Mesenchymal stem cell (in vitro differentiated cells and primary cell): ENCODE measurements around the gene GPN3.
"Not testable (repeated sequence)": the region's sequence is repeated elsewhere in the genome, so short reads cannot be mapped to it uniquely, and the experiment has no call there.

Source experiments
- DNase-seq: peaks from one replicate; pipeline ENCODE4 v3.0.0-alpha.2; 2013
- H2AFZ ChIP-seq: one replicate; pipeline ENCODE4 v1.6.1; 2013; ENCODE audit warnings: low read depth, mild to moderate bottlenecking, control low read depth, inconsistent platforms, low read length, moderate library complexity
- H2AK5ac ChIP-seq: 2 replicates; pipeline ENCODE4 v1.6.1; 2013; ENCODE audit warnings: low read length, moderate library complexity, mild to moderate bottlenecking, inconsistent platforms; ENCODE audit not compliant: severe bottlenecking
- H2BK120ac ChIP-seq: one replicate; pipeline ENCODE4 v1.6.1; 2013; ENCODE audit warnings: low read depth, mild to moderate bottlenecking, inconsistent platforms, low read length, moderate library complexity
- H2BK12ac ChIP-seq, 2 experiments: one replicate each; pipeline ENCODE4 v1.6.1; 2013; ENCODE audit warnings: inconsistent platforms in 2 of 2, low read length in 2 of 2, mild to moderate bottlenecking in 2 of 2, moderate library complexity in 2 of 2, control low read depth in 1 of 2
- H2BK15ac ChIP-seq: one replicate; pipeline ENCODE4 v1.6.1; 2013; ENCODE audit warnings: mild to moderate bottlenecking, low read depth, inconsistent platforms; ENCODE audit not compliant: poor library complexity, severe bottlenecking
- H2BK5ac ChIP-seq: 2 replicates; pipeline ENCODE4 v1.6.1; 2013; ENCODE audit warnings: low read depth, mild to moderate bottlenecking, low read length, control low read depth, inconsistent platforms; ENCODE audit not compliant: poor library complexity, severe bottlenecking
- H3K14ac ChIP-seq, 2 experiments: one replicate each; pipeline ENCODE4 v1.6.1; 2013; ENCODE audit warnings: inconsistent platforms in 2 of 2, low read length in 2 of 2, control low read depth in 1 of 2, mild to moderate bottlenecking in 1 of 2, moderate library complexity in 1 of 2
- H3K18ac ChIP-seq, 2 experiments: one replicate each; pipeline ENCODE4 v1.6.1; 2013; ENCODE audit warnings: inconsistent platforms in 2 of 2, low read length in 2 of 2, control low read depth in 1 of 2, low read depth in 1 of 2, mild to moderate bottlenecking in 1 of 2
- H3K23ac ChIP-seq, 2 experiments: one replicate each; pipeline ENCODE4 v1.6.1; 2013; ENCODE audit warnings: inconsistent platforms in 2 of 2, low read length in 2 of 2, mild to moderate bottlenecking in 2 of 2, moderate library complexity in 2 of 2, control low read depth in 1 of 2
- H3K27ac ChIP-seq: 2 replicates; pipeline ENCODE4 v1.5.1; 2013; ENCODE audit warnings: mild to moderate bottlenecking, moderate library complexity, low read length, control low read depth, inconsistent platforms; ENCODE audit not compliant: poor library complexity, severe bottlenecking
- H3K27me3 ChIP-seq, 2 experiments: 2 replicates each; pipeline versions ENCODE4 v1.6.1 to v1.7.0; 2013; ENCODE audit warnings: low read length in 2 of 2, mild to moderate bottlenecking in 2 of 2, moderate library complexity in 2 of 2, control low read depth in 1 of 2, inconsistent platforms in 1 of 2; ENCODE audit not compliant: control insufficient read depth in 1 of 2, insufficient read depth in 1 of 2
- H3K36me3 ChIP-seq, 2 experiments: 2 replicates each; pipeline versions ENCODE4 v1.6.1 to v1.7.0; 2013; ENCODE audit warnings: low read length in 2 of 2, control low read depth in 1 of 2, inconsistent platforms in 1 of 2, low read depth in 1 of 2, mild to moderate bottlenecking in 1 of 2; ENCODE audit not compliant: insufficient read depth in 2 of 2, control insufficient read depth in 1 of 2
- H3K4ac ChIP-seq, 2 experiments: one replicate each; pipeline ENCODE4 v1.6.1; 2013; ENCODE audit warnings: inconsistent platforms in 2 of 2, low read length in 2 of 2, mild to moderate bottlenecking in 2 of 2, moderate library complexity in 2 of 2, control low read depth in 1 of 2, low read depth in 1 of 2
- H3K4me1 ChIP-seq: 2 replicates; pipeline ENCODE4 v1.6.1; 2013; ENCODE audit warnings: low read depth, low read length, control low read depth; ENCODE audit not compliant: control insufficient read depth, insufficient read depth
- H3K4me2 ChIP-seq: 2 replicates; pipeline ENCODE4 v1.6.1; 2013; ENCODE audit warnings: low read length, mild to moderate bottlenecking, inconsistent platforms; ENCODE audit not compliant: poor library complexity, severe bottlenecking
- H3K4me3 ChIP-seq, 2 experiments: 2 replicates each; pipeline versions ENCODE4 v1.5.1 to v1.7.0; 2013; ENCODE audit warnings: low read length in 2 of 2, mild to moderate bottlenecking in 2 of 2, control low read depth in 1 of 2, low read depth in 1 of 2; ENCODE audit not compliant: insufficient read depth in 1 of 2
- H3K79me1 ChIP-seq: replicated peaks from 2 replicates; pipeline ENCODE4 v1.6.1; 2013; ENCODE audit warnings: mild to moderate bottlenecking, control low read depth, low read length, inconsistent platforms; ENCODE audit not compliant: poor library complexity, severe bottlenecking
- H3K9ac ChIP-seq: 2 replicates; pipeline ENCODE4 v1.7.0; 2013; ENCODE audit warnings: mild to moderate bottlenecking, low read length, moderate library complexity
- H3K9me3 ChIP-seq: 2 replicates; pipeline ENCODE4 v1.7.0; 2013; ENCODE audit warnings: mild to moderate bottlenecking, low read length; ENCODE audit not compliant: control insufficient read depth
- H4K8ac ChIP-seq: one replicate; pipeline ENCODE4 v1.6.1; 2013; ENCODE audit warnings: inconsistent platforms, mild to moderate bottlenecking, low read length, moderate library complexity
- H4K91ac ChIP-seq: one replicate; pipeline ENCODE4 v1.6.1; 2013; ENCODE audit warnings: mild to moderate bottlenecking, low read length, inconsistent platforms
- WGBS: methylation state at CpG from one replicate; pipeline ENCODE4 v1.1.7; 2013; ENCODE audit warnings: mixed read lengths; 5-methylcytosine and 5-hydroxymethylcytosine counted together

GPN3 gene

DNA sequence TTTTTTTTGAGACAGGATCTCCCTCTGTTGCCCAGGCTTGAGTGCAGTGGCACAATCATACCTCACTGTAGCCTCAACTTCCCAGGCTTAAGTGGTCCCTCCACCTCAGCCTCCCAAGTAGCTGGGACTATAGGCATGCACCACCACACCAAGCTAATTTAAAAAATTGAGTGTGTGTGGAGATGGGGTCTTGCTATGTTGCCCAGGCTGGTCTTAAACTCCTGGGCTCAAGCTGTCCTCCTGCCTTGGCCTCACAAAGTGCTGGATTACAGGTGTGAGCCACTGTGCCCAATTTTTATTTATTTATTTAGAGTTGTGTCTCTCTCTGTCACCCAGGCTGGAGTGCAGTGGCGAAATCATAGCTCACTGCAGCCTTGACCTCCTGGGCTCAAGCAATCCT, 47.4 kb downstream of the GPN3 start:
- not testable (repeated sequence) for H2BK120ac ChIP-seq, H3K9ac ChIP-seq, H3K4me1 ChIP-seq, H4K8ac ChIP-seq, H2BK5ac ChIP-seq, H3K79me1 ChIP-seq, DNase-seq, H2BK12ac ChIP-seq, H3K4me3 ChIP-seq, H3K4ac ChIP-seq, H3K36me3 ChIP-seq, H2BK15ac ChIP-seq, H3K4me2 ChIP-seq, H4K91ac ChIP-seq, H3K23ac ChIP-seq, H3K27ac ChIP-seq, H3K14ac ChIP-seq, H3K9me3 ChIP-seq, H3K18ac ChIP-seq, H2AFZ ChIP-seq, H3K27me3 ChIP-seq, H2AK5ac ChIP-seq
- WGBS = 100% methylated on average over 1 of the region's 1 CpG

DNA sequence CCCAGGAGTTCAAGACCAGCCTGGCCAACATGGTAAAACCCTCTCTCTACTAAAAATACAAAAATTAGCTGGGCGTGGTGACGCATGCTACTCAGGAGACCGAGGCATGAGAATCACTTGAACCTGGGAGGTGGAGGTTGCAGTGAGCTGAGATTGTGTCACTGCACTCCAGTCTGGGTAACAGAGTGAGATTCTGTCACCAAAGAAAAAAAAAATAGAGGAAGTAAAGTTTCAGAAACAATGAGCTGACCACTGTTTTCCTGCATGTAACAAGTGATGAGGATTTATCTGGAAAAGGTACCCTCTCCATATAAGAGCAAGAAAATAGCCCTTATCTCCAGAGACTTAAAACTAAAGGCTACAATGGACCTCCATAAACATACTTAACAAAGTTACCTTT, 50.9 kb downstream of the GPN3 start:
- not testable (repeated sequence) for H2BK15ac ChIP-seq, H3K4me2 ChIP-seq, H3K36me3 ChIP-seq, H2AK5ac ChIP-seq, H2BK120ac ChIP-seq, H4K91ac ChIP-seq, H2BK5ac ChIP-seq, H2BK12ac ChIP-seq, H3K23ac ChIP-seq, H3K4me3 ChIP-seq, DNase-seq, H3K9ac ChIP-seq, H3K27ac ChIP-seq, H3K4ac ChIP-seq, H3K18ac ChIP-seq, H3K79me1 ChIP-seq, H3K27me3 ChIP-seq, H2AFZ ChIP-seq, H3K4me1 ChIP-seq, H3K9me3 ChIP-seq, H3K14ac ChIP-seq, H4K8ac ChIP-seq
- WGBS = 94% methylated on average over 3 of the region's 3 CpGs

DNA sequence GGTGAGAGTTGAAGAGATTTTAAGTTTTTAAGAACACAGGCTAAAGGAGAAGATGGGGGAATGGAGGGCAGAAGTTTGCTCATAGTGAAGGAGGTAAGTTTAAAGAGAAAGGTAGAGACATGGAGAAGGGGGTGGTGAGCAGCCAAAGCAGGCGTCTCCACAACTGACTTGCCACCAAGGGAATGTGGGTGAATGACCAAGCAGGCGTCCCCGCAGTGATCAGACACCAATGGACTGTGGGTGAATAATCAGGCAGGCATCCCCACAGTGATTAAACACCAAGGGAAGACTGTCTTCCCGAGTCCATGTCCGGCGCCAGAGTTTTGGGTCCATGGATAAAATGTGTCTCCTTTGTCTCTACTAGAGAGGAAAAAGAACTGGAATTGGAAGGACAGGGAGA, 58.0 kb downstream of the GPN3 start:
- DNase-seq, H3K4me3 ChIP-seq, H2BK5ac ChIP-seq, H3K27ac ChIP-seq, H3K4me1 ChIP-seq, H2AK5ac ChIP-seq, H3K14ac ChIP-seq, H3K23ac ChIP-seq, H2BK15ac ChIP-seq, H3K9me3 ChIP-seq, H3K36me3 ChIP-seq, H3K79me1 ChIP-seq, H4K91ac ChIP-seq, H3K4me2 ChIP-seq, H2BK120ac ChIP-seq, H3K9ac ChIP-seq, H3K18ac ChIP-seq, H2AFZ ChIP-seq, H4K8ac ChIP-seq, H3K4ac ChIP-seq, H3K27me3 ChIP-seq, H2BK12ac ChIP-seq: not testable (repeated sequence)
- WGBS = 90% methylated on average over 6 of the region's 6 CpGs

DNA sequence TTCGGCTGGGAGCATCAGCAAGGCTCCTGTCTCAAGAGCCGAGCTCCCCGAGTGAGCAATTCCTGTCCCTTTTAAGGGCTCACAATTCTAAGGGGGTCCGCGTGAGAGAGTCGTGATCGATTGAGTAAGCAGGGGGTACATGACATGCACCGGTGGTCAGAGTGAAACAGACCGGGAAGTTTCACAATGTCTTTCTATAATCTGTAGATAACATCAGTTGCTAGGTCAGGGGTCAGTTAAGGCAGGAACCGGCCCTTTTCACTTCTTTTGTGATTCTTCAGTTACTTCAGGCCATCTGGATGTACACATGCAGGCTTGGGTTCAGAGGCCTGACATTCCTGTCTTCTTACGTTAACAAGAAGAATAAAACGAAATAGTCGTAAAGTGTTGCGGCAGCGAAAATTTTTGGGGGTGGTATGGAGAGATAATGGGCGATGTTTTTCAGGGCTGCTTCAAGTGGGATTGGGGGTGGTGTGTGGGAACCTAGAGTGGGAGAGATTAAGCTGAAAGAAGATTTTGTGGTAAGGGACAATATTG, 62.9 kb downstream of the GPN3 start:
- not testable (repeated sequence) for H2BK15ac ChIP-seq, H3K4ac ChIP-seq, H4K91ac ChIP-seq, H3K9ac ChIP-seq, H3K4me1 ChIP-seq, H3K79me1 ChIP-seq, DNase-seq, H3K23ac ChIP-seq, H2AK5ac ChIP-seq, H3K4me3 ChIP-seq, H3K27ac ChIP-seq, H2BK120ac ChIP-seq, H3K14ac ChIP-seq, H2BK5ac ChIP-seq, H3K18ac ChIP-seq, H3K4me2 ChIP-seq, H2AFZ ChIP-seq, H3K9me3 ChIP-seq, H2BK12ac ChIP-seq, H3K27me3 ChIP-seq
- Histone ChIP-seq H4K8ac (peak overlapping the region; percentile 64), H3K36me3 (peaks cover 8 to 13% of the 10 kb centered on the region in 2 experiments)
- 95% methylated on average over 16 of the region's 16 CpGs for WGBS
